H9 (cell line): Measurements from ENCODE around the gene NRXN2. TPM values are rescaled to one million over a fixed set of nuclear protein-coding genes. Genes with fewer than 3 reads are reported as not detected.

ENCODE experiments used
- DNase-seq: peaks from one replicate; pipeline ENCODE4 v3.0.0-alpha.2; 2017
- H2AFZ ChIP-seq: one replicate; pipeline ENCODE4 v1.6.1; 2013; ENCODE audit warnings: mild to moderate bottlenecking, low read length, control low read depth, moderate library complexity
- H2AK5ac ChIP-seq: 2 replicates; pipeline ENCODE4 v1.6.1; 2013; ENCODE audit warnings: low read length, control low read depth, mixed read lengths; ENCODE audit not compliant: insufficient read length
- H2BK120ac ChIP-seq: one replicate; pipeline ENCODE4 v1.6.1; 2013; ENCODE audit warnings: low read depth, mild to moderate bottlenecking, low read length, control low read depth, inconsistent platforms; ENCODE audit not compliant: poor library complexity, severe bottlenecking
- H2BK12ac ChIP-seq: 2 replicates; pipeline ENCODE4 v1.6.1; 2013; ENCODE audit warnings: low read length, control low read depth, mixed read lengths, low read depth; ENCODE audit not compliant: insufficient read length
- H2BK15ac ChIP-seq: 2 replicates; pipeline ENCODE4 v1.6.1; 2013; ENCODE audit warnings: low read depth, low read length, control low read depth
- H2BK20ac ChIP-seq: one replicate; pipeline ENCODE4 v1.6.1; 2013; ENCODE audit warnings: low read depth, mild to moderate bottlenecking, low read length, control low read depth, inconsistent platforms; ENCODE audit not compliant: poor library complexity, severe bottlenecking
- H2BK5ac ChIP-seq: 2 replicates; pipeline ENCODE4 v1.6.1; 2013; ENCODE audit warnings: low read length, control low read depth, mixed read lengths; ENCODE audit not compliant: insufficient read length
- H3K14ac ChIP-seq: 2 replicates; pipeline ENCODE4 v1.6.1; 2013; ENCODE audit warnings: low read length, control low read depth; ENCODE audit not compliant: insufficient read depth
- H3K18ac ChIP-seq: 2 replicates; pipeline ENCODE4 v1.6.1; 2013; ENCODE audit warnings: low read depth, mild to moderate bottlenecking, mixed read lengths, low read length, control low read depth; ENCODE audit not compliant: insufficient read length
- H3K23ac ChIP-seq: 2 replicates; pipeline ENCODE4 v1.6.1; 2013; ENCODE audit warnings: low read length, control low read depth, mixed read lengths, low read depth; ENCODE audit not compliant: insufficient read length
- H3K23me2 ChIP-seq: 2 replicates; pipeline ENCODE4 v1.6.1; 2013; ENCODE audit warnings: low read depth, mild to moderate bottlenecking, mixed read lengths, low read length, control low read depth; ENCODE audit not compliant: insufficient read length, poor library complexity, severe bottlenecking
- H3K27ac ChIP-seq: 2 replicates; pipeline ENCODE4 v1.5.1; 2013; ENCODE audit warnings: low read length, control low read depth, mixed read lengths, low read depth; ENCODE audit not compliant: insufficient read length
- H3K27me3 ChIP-seq: 2 replicates; pipeline ENCODE4 v1.6.1; 2013; ENCODE audit warnings: low read length, control low read depth, inconsistent platforms; ENCODE audit not compliant: insufficient read depth
- H3K4ac ChIP-seq: 2 replicates; pipeline ENCODE4 v1.6.1; 2013; ENCODE audit warnings: low read depth, mild to moderate bottlenecking, control low read depth, inconsistent platforms, low read length, moderate library complexity
- H3K4me1 ChIP-seq: 2 replicates; pipeline ENCODE4 v1.6.1; 2013; ENCODE audit warnings: low read length, control low read depth, inconsistent platforms; ENCODE audit not compliant: insufficient read depth
- H3K4me2 ChIP-seq: 2 replicates; pipeline ENCODE4 v1.6.1; 2013; ENCODE audit warnings: low read length, control low read depth, mixed read lengths; ENCODE audit not compliant: insufficient read length, insufficient read depth
- H3K56ac ChIP-seq: 2 replicates; pipeline ENCODE4 v1.6.1; 2013; ENCODE audit warnings: low read depth, mild to moderate bottlenecking, mixed read lengths, low read length, control low read depth; ENCODE audit not compliant: insufficient read length
- H3K79me1 ChIP-seq: 2 replicates; pipeline ENCODE4 v1.6.1; 2013; ENCODE audit warnings: low read depth, mild to moderate bottlenecking, moderate library complexity, low read length, control low read depth, inconsistent platforms; ENCODE audit not compliant: insufficient read depth, poor library complexity, severe bottlenecking
- H3K79me2 ChIP-seq: 2 replicates; pipeline ENCODE4 v1.6.1; 2013; ENCODE audit warnings: low read length, control low read depth, inconsistent platforms; ENCODE audit not compliant: insufficient read depth
- H3K9ac ChIP-seq: 2 replicates; pipeline ENCODE4 v1.6.1; 2013; ENCODE audit warnings: low read length, control low read depth, mixed read lengths; ENCODE audit not compliant: insufficient read length; ENCODE audit errors: extremely low read depth
- H3K9me3 ChIP-seq: one replicate; pipeline ENCODE4 v1.6.1; 2013; ENCODE audit warnings: low read depth, low read length, inconsistent platforms; ENCODE audit not compliant: control insufficient read depth
- H3T11ph ChIP-seq: one replicate; pipeline ENCODE4 v1.6.1; 2013; ENCODE audit warnings: mild to moderate bottlenecking, low read length, control low read depth, inconsistent platforms
- H4K20me1 ChIP-seq: one replicate; pipeline ENCODE4 v1.6.1; 2013; ENCODE audit not compliant: control insufficient read depth, insufficient read length, insufficient read depth
- H4K5ac ChIP-seq: 2 replicates; pipeline ENCODE4 v1.6.1; 2013; ENCODE audit warnings: low read depth, mild to moderate bottlenecking, mixed read lengths, low read length, control low read depth; ENCODE audit not compliant: insufficient read length
- H4K8ac ChIP-seq: replicated peaks from 2 replicates; pipeline ENCODE4 v1.6.1; 2013; ENCODE audit warnings: low read length, control low read depth, mixed read lengths, low read depth; ENCODE audit not compliant: insufficient read length
- H4K91ac ChIP-seq: 2 replicates; pipeline ENCODE4 v1.6.1; 2013; ENCODE audit warnings: low read depth, mild to moderate bottlenecking, moderate library complexity, mixed read lengths, low read length, control low read depth; ENCODE audit not compliant: insufficient read length
- H3K27ac Mint-ChIP-seq, 3 experiments: 2 replicates in 2 of 3; 3 replicates in 1 of 3; pipeline ENCODE4 v1.8.0; 2020 to 2021; ENCODE audit warnings: mixed read lengths in 3 of 3, mild to moderate bottlenecking in 1 of 3, moderate library complexity in 1 of 3
- H3K27me3 Mint-ChIP-seq: 2 replicates; pipeline ENCODE4 v1.8.0; 2021; ENCODE audit warnings: low read depth, mild to moderate bottlenecking, moderate library complexity, mixed read lengths
- H3K36me3 Mint-ChIP-seq, 3 experiments: 2 replicates in 2 of 3; 3 replicates in 1 of 3; pipeline ENCODE4 v1.8.0; 2020 to 2021; ENCODE audit warnings: low read depth in 3 of 3, mixed read lengths in 3 of 3; ENCODE audit not compliant: insufficient read depth in 1 of 3
- H3K4me1 Mint-ChIP-seq, 2 experiments: 2 replicates each; pipeline ENCODE4 v1.8.0; 2020; ENCODE audit warnings: mixed read lengths in 2 of 2
- H3K4me3 Mint-ChIP-seq, 2 experiments: 2 replicates in 1 of 2; 3 replicates in 1 of 2; pipeline ENCODE4 v1.8.0; 2020 to 2021; ENCODE audit warnings: mild to moderate bottlenecking in 2 of 2, mixed read lengths in 2 of 2, moderate library complexity in 1 of 2
- H3K9me3 Mint-ChIP-seq, 2 experiments: 2 replicates in 1 of 2; 3 replicates in 1 of 2; pipeline ENCODE4 v1.8.0; 2020; ENCODE audit warnings: mild to moderate bottlenecking in 2 of 2, mixed read lengths in 2 of 2, moderate library complexity in 1 of 2
- WGBS: extraction: QIAGEN DNeasy Blood & Tissue Kit; methylation state at CpG from one replicate; pipeline ENCODE4 v1.1.7; 2013; ENCODE audit warnings: missing lambda C conversion rate, low lambda C conversion rate, mixed read lengths; ENCODE audit not compliant: insufficient read length; ENCODE audit errors: extremely low coverage; 5-methylcytosine and 5-hydroxymethylcytosine counted together
- total RNA-seq: library from RNA; stranded (reverse); gene quantifications from 2 replicates; pipeline ENCODE4 v1.2.1, GENCODE V29; 2021
- TF ChIP-seq, protein P1 (sequence below): fragments of 200-600 bp; sonication (generic); conservative IDR thresholded peaks from 3 replicates; pipeline ENCODE4 v1.8.0; 2021; ENCODE audit warnings: antibody characterized with exemption, mild to moderate bottlenecking

Gene NRXN2
- total RNA-seq, 1 experiment from 2014 or later: 3.9 TPM

DNA sequence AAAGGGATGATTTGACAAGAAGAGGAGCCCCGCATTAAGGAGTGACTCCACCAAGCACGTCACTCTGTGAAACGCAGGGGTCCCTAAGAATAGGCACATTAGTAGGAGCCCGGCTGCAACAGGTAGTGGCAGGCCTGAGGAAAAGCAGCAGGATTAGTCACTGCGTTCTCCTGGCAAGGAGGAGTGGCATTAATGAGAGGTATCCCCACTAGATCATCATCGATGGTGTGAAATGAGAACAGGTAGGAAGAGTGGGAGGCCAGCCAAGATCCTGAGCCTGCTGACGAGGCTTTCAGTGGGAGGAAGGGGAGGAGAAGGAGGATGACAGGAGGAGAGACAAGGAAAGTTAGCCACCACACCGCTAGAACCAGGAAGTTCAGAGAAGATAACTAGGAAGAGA is 38.6 kb downstream of the NRXN2 start:
- DNase-seq: no peak
- H2BK20ac ChIP-seq: no peak overlapping the region
- no peaks in the 10 kb centered on the region for H3K4me1 ChIP-seq
- Mint-ChIP-seq H3K4me3 (no peak overlapping the region), H3K27me3 (peaks cover 66% of the 10 kb centered on the region), H3K27ac (no peak overlapping the region), H3K36me3 (no peaks in the 10 kb centered on the region; a peak in 1 of 7 replicates), H3K9me3 (no peaks in the 10 kb centered on the region), H3K4me1 (peaks cover 11 to 15% of the 10 kb centered on the region in 2 experiments)
- no peaks in the 10 kb centered on the region for H4K20me1 ChIP-seq
- H4K5ac ChIP-seq: no peak overlapping the region
- H3K4me2 ChIP-seq: no peak overlapping the region
- no peak overlapping the region for H2AFZ ChIP-seq
- no peaks in the 10 kb centered on the region for H3K9me3 ChIP-seq
- no peak overlapping the region for H2BK12ac ChIP-seq
- TF ChIP-seq, protein P1, sequence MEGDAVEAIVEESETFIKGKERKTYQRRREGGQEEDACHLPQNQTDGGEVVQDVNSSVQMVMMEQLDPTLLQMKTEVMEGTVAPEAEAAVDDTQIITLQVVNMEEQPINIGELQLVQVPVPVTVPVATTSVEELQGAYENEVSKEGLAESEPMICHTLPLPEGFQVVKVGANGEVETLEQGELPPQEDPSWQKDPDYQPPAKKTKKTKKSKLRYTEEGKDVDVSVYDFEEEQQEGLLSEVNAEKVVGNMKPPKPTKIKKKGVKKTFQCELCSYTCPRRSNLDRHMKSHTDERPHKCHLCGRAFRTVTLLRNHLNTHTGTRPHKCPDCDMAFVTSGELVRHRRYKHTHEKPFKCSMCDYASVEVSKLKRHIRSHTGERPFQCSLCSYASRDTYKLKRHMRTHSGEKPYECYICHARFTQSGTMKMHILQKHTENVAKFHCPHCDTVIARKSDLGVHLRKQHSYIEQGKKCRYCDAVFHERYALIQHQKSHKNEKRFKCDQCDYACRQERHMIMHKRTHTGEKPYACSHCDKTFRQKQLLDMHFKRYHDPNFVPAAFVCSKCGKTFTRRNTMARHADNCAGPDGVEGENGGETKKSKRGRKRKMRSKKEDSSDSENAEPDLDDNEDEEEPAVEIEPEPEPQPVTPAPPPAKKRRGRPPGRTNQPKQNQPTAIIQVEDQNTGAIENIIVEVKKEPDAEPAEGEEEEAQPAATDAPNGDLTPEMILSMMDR: no peak
- no peak overlapping the region for H3K18ac ChIP-seq
- H3K79me1 ChIP-seq: no peaks in the 10 kb centered on the region
- H3K56ac ChIP-seq: no peak overlapping the region
- no peak overlapping the region for H2BK5ac ChIP-seq
- H3K4ac ChIP-seq: no peak overlapping the region
- H3K23me2 ChIP-seq: peaks cover 5% of the 10 kb centered on the region
- H2BK120ac ChIP-seq: no peak overlapping the region
- no CpG with 5 or more reads among the region's 8 CpGs for WGBS
- H3K14ac ChIP-seq: no peak overlapping the region
- H3T11ph ChIP-seq: no peak overlapping the region
- no peak overlapping the region for H4K91ac ChIP-seq
- H3K9ac ChIP-seq: no peak overlapping the region
- H3K79me2 ChIP-seq: no peaks in the 10 kb centered on the region
- no peak overlapping the region for H3K23ac ChIP-seq
- no peak overlapping the region for H4K8ac ChIP-seq
- no peaks in the 10 kb centered on the region for H3K27me3 ChIP-seq
- no peak overlapping the region for H3K27ac ChIP-seq
- no peak overlapping the region for H2AK5ac ChIP-seq
- H2BK15ac ChIP-seq: no peak overlapping the region
